HepG2 (cell line): ENCODE results near the gene TIMM8B. TPM values are rescaled to one million over a fixed set of nuclear protein-coding genes. Genes with fewer than 3 reads are reported as not detected.

Experiments used
- CEBPB ChIP-seq: IDR thresholded peaks from 2 replicates; pipeline ENCODE4 v1.6.1; 2011; ENCODE audit warnings: low read depth, low read length, improper control_type of control experiment, borderline replicate concordance
- DNMT1 ChIP-seq: sonication (generic); formaldehyde crosslinking; IDR thresholded peaks from 2 replicates; pipeline ENCODE4 v1.5.1; 2020; ENCODE audit warnings: mild to moderate bottlenecking, missing genetic modification reagents
- JUNB ChIP-seq: sonication (generic); formaldehyde crosslinking; IDR thresholded peaks from 2 replicates; pipeline ENCODE4 v1.8.0; 2022; ENCODE audit warnings: missing genetic modification reagents, mild to moderate bottlenecking, borderline replicate concordance
- KLF16 ChIP-seq, 2 experiments: sonication (generic) in 1 of 2; formaldehyde crosslinking in 1 of 2; IDR thresholded peaks; 2 replicates each; pipeline versions ENCODE4 v1.6.1 to v1.8.0; 2016 to 2023; ENCODE audit warnings: missing genetic modification reagents in 2 of 2, missing compliant biosample characterization in 1 of 2
- MTF2 ChIP-seq: sonication (generic); formaldehyde crosslinking; IDR thresholded peaks from 2 replicates; pipeline ENCODE4 v1.5.0; 2020; ENCODE audit warnings: missing genetic modification reagents, borderline replicate concordance
- MZF1 ChIP-seq: sonication (generic); formaldehyde crosslinking; IDR thresholded peaks from 2 replicates; pipeline ENCODE4 v1.8.1; 2023; ENCODE audit warnings: mild to moderate bottlenecking, missing genetic modification reagents, borderline replicate concordance
- NFE2L2 ChIP-seq: fragments of 150-350 bp; IDR thresholded peaks from 2 replicates; pipeline ENCODE4 v1.6.1; 2014; ENCODE audit warnings: low read length
- NFKB2 ChIP-seq: sonication (generic); formaldehyde crosslinking; IDR thresholded peaks from 2 replicates; pipeline ENCODE4 v1.4.0; 2020; ENCODE audit warnings: missing genetic modification reagents, borderline replicate concordance
- PITX1 ChIP-seq: sonication (generic); formaldehyde crosslinking; IDR thresholded peaks from 2 replicates; pipeline ENCODE4 v1.5.1; 2020; ENCODE audit warnings: mild to moderate bottlenecking, missing genetic modification reagents
- SNRNP70 ChIP-seq: fragments of 200-400 bp; formaldehyde crosslinking; IDR thresholded peaks from 2 replicates; pipeline ENCODE4 v1.6.1; 2017; ENCODE audit warnings: mild to moderate bottlenecking, low read depth, low read length, moderate library complexity
- TCF7 ChIP-seq: sonication (generic); IDR thresholded peaks from 2 replicates; pipeline ENCODE4 v1.6.1; 2016; ENCODE audit warnings: antibody characterized with exemption, low read depth
- THYN1 ChIP-seq: sonication (generic); formaldehyde crosslinking; IDR thresholded peaks from 2 replicates; pipeline ENCODE4 v1.8.1; 2023; ENCODE audit warnings: low read depth, mild to moderate bottlenecking, moderate library complexity, missing genetic modification reagents, borderline replicate concordance
- ZFP62 ChIP-seq: sonication (generic); formaldehyde crosslinking; IDR thresholded peaks from 2 replicates; pipeline ENCODE4 v1.4.0; 2020; ENCODE audit warnings: missing genetic modification reagents
- ZNF232 ChIP-seq: sonication (generic); formaldehyde crosslinking; IDR thresholded peaks from 2 replicates; pipeline ENCODE4 v1.4.0; 2020; ENCODE audit warnings: missing genetic modification reagents, borderline replicate concordance
- ZNF333 ChIP-seq: sonication (generic); formaldehyde crosslinking; IDR thresholded peaks from 2 replicates; pipeline ENCODE4 v1.4.0; 2020; ENCODE audit warnings: mild to moderate bottlenecking, missing genetic modification reagents, borderline replicate concordance
- ZNF354B ChIP-seq: sonication (generic); formaldehyde crosslinking; IDR thresholded peaks from 2 replicates; pipeline ENCODE4 v1.8.0; 2022; ENCODE audit warnings: mild to moderate bottlenecking, missing genetic modification reagents
- ZNF431 ChIP-seq: sonication (generic); formaldehyde crosslinking; IDR thresholded peaks from 2 replicates; pipeline ENCODE4 v1.9.0; 2022; ENCODE audit warnings: missing genetic modification reagents, low read depth, mild to moderate bottlenecking, borderline replicate concordance
- ZNF530 ChIP-seq: sonication (generic); formaldehyde crosslinking; IDR thresholded peaks from 2 replicates; pipeline ENCODE4 v1.5.0; 2020; ENCODE audit warnings: low read depth, mild to moderate bottlenecking, missing genetic modification reagents
- ZNF549 ChIP-seq: sonication (generic); formaldehyde crosslinking; IDR thresholded peaks from 2 replicates; pipeline ENCODE4 v1.5.0; 2020; ENCODE audit warnings: missing genetic modification reagents
- ZNF766 ChIP-seq: sonication (generic); formaldehyde crosslinking; IDR thresholded peaks from 2 replicates; pipeline ENCODE4 v1.5.0; 2020; ENCODE audit warnings: missing genetic modification reagents, borderline replicate concordance
- ZNF883 ChIP-seq: sonication (generic); formaldehyde crosslinking; IDR thresholded peaks from 2 replicates; pipeline ENCODE4 v1.5.1; 2020; ENCODE audit warnings: mild to moderate bottlenecking, missing genetic modification reagents; ENCODE audit errors: not compliant biosample characterization
- polyA plus RNA-seq, 8 experiments: library from polyadenylated mRNA; depleted of rRNA in 3 of 8; stranded (reverse) in 7 of 8; unstranded in 1 of 8; fragments of >200 nt; fragmentation: Illumina TruSeq in 4 of 8; extraction: Trizol in 4 of 8; gene quantifications; 2 replicates each; pipeline versions ENCODE4 v1.2.1 to v1.2.3, GENCODE V29; 2011 to 2016; ENCODE audit warnings: low read depth in 4 of 8, missing spikeins in 1 of 8, mixed read lengths in 1 of 8; ENCODE audit not compliant: insufficient read depth in 1 of 8
- total RNA-seq, 5 experiments: library from RNA; depleted of rRNA; stranded (reverse); fragments of >200 nt; fragmentation: Illumina TruSeq; extraction: Trizol; gene quantifications; 2 replicates each; pipeline ENCODE4 v1.2.3, GENCODE V29; 2016; ENCODE audit warnings: low read depth in 1 of 5
- TF ChIP-seq, protein P1 (sequence below): sonication (generic); formaldehyde crosslinking; conservative IDR thresholded peaks from 2 replicates; pipeline ENCODE4 v1.4.0; 2020; ENCODE audit warnings: missing genetic modification reagents

TIMM8B gene
- total and polyA plus RNA-seq, 2 of the 13 experiments (the other 11 are each of a cell fraction or from before 2014, with no cell fraction given), result 84.5 to 98.3 TPM

DNA sequence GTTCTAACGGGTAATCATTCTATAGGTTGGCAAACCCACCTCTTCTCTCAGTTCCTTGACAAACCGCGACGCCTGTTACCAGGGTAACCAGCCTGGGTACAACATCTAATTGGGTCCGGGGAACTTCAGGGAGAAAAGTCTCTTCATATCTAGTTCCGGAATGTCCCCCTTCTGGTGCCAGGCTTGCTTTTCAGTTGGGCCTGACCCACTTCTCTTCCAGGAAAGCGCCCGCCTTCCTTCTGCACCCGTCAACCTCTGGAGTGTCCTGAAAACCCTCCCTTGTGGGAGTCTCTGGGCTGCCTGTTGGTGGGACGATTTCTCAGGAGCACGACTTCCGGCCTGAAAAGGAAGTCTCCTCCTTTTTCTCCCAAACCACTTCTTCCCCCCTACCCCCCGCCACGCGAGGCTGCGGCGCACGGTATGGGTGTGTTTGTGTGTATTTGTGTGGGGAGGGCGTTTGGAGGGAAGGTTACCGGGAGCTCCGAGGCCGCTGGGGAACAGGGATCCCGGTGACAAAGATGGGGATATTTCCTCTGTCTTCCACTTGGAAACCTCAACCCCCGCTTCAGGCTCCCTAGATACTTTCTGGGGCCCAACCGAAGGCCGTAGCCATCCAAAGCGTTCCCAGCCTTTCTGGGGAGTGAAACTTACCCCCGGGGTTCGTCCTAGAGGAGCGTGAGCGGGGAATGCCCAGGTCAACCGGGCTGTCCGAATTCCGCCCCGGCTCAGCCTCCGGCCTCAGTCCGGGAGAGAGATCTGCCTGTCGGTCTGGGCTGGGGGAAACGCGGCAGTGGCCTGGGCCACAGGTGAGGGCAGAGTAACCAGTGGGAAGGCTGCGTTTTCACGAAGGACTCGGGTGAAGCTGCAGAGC lies 12.4 kb downstream of the TIMM8B start, which contains the start of the genes NKAPD1 and PIH1D2 (continued):
- TF ChIP-seq ZNF431 (CRISPR knock-in tag) (no peak), DNMT1 (CRISPR knock-in tag) (no peak), ZNF549 (CRISPR knock-in tag) (no peak), ZNF883 (CRISPR knock-in tag) (peak; percentile 43), ZNF354B (no peak), MTF2 (CRISPR knock-in tag) (no peak), SNRNP70 (no peak), ZNF766 (CRISPR knock-in tag) (no peak), PITX1 (CRISPR knock-in tag) (0 out of 2 replicates have a peak, but pooled peaks have one; percentile 7), KLF16 (CRISPR knock-in tag; IDR thresholded peaks at IDR 0.05) (peak in 1 of 2 experiments; percentile 75; a peak in 2 of 4 replicates), ZNF333 (no peak), ZNF232 (CRISPR knock-in tag) (0 out of 2 replicates have a peak, but pooled peaks have one; percentile 40), JUNB (CRISPR knock-in tag) (no peak), NFKB2 (peak; percentile 51; the same call in 1 of the 2 replicates), ZNF530 (no peak), CEBPB (no peak), ZFP62 (CRISPR knock-in tag) (no peak), THYN1 (CRISPR knock-in tag) (no peak), NFE2L2 (no peak; the same call in 1 of the 2 replicates), MZF1 (CRISPR knock-in tag) (no peak), TCF7 (no peak)
- TF ChIP-seq, protein P1, sequence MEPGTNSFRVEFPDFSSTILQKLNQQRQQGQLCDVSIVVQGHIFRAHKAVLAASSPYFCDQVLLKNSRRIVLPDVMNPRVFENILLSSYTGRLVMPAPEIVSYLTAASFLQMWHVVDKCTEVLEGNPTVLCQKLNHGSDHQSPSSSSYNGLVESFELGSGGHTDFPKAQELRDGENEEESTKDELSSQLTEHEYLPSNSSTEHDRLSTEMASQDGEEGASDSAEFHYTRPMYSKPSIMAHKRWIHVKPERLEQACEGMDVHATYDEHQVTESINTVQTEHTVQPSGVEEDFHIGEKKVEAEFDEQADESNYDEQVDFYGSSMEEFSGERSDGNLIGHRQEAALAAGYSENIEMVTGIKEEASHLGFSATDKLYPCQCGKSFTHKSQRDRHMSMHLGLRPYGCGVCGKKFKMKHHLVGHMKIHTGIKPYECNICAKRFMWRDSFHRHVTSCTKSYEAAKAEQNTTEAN (CRISPR knock-in tag), result no peak
